ENCODE data around the gene UBL3. TPM values are rescaled to one million over a fixed set of nuclear protein-coding genes. Genes with fewer than 3 reads are reported as not detected.

The UBL3 gene
- total and polyA plus RNA-seq, 10 of the 15 experiments (the other 5 are each of a cell fraction or from before 2014, with no cell fraction given), result 5.5 to 13.7 (median 10.6) TPM

GRCh38 chr13:29791997-29792780, 58.2 kb downstream of the UBL3 start (continued):
- TF ChIP-seq JUND (IDR thresholded peaks at IDR 0.05; ENCODE audit: low read depth, low read length), result no peak

- in situ Hi-C loops (cut with MboI), result no loop called here
- ATAC-seq (peak; percentile 90), FAIRE-seq (peak; percentile 44), DNase-seq (ENCODE audit: low read depth, low spot score) (no peak)
- ChIA-PET RAD21 (ENCODE audit: unreplicated experiment) (no interaction called here), CTCF (interaction anchor here (2.0 kb wide), 1 partner anchor 15 kb away, joined by 6 read pairs; no protein-coding TSS in a partner anchor), SMC1A (ENCODE audit: uncharacterized antibody, unreplicated experiment) (interaction anchor here (1.1 kb wide), 1 partner anchor 43 kb away, joined by 3 read pairs; no protein-coding TSS in a partner anchor), POLR2A (no interaction called here)
- TF ChIP-seq ZNF384 (IDR thresholded peaks at IDR 0.05; ENCODE audit: borderline replicate concordance, low read depth, low read length) (no peak), IRF4 (IDR thresholded peaks at IDR 0.05; ENCODE audit: low read depth, low read length) (peak; percentile 30; the same call in 1 of the 2 replicates), BCL11A (IDR thresholded peaks at IDR 0.05; ENCODE audit: low read depth, low read length) (0 out of 2 replicates have a peak, but pooled peaks have one; percentile 22), PAX8 (IDR thresholded peaks at IDR 0.05) (no peak), JUNB (IDR thresholded peaks at IDR 0.05) (peak; percentile 85), EED (IDR thresholded peaks at IDR 0.05; ENCODE audit: low read depth) (peak; percentile 75), SIX5 (IDR thresholded peaks at IDR 0.05; ENCODE audit: low read depth, low read length, severe bottlenecking) (no peak), RUNX3 (IDR thresholded peaks at IDR 0.05; ENCODE audit: low read length) (no peak)
- Histone ChIP-seq H3K27ac (ENCODE audit: control insufficient read depth, insufficient read depth) (no peak overlapping the region), H3K4me3 (no peak overlapping the region), H3K4me1 (ENCODE audit: control insufficient read depth, insufficient read depth, low read length) (no peaks in the 10 kb centered on the region), H3K4me2 (ENCODE audit: control insufficient read depth, insufficient read depth) (no peak overlapping the region), H3K36me3 (ENCODE audit: control insufficient read depth in 2 of 2, insufficient read depth in 2 of 2, low read length in 1 of 2) (no peaks in the 10 kb centered on the region), H3K9me3 (replicated peaks; ENCODE audit: control insufficient read depth, insufficient read depth, low read length) (no peaks in the 10 kb centered on the region), H3K27me3 (replicated peaks in 1 of 2; ENCODE audit: control insufficient read depth in 2 of 2, insufficient read depth in 2 of 2, low read length in 1 of 2) (no peaks in the 10 kb centered on the region), H4K20me1 (ENCODE audit: control insufficient read depth, insufficient read depth) (no peaks in the 10 kb centered on the region), H2AFZ (ENCODE audit: control insufficient read depth, low read depth, low read length) (no peak overlapping the region), H3K79me2 (ENCODE audit: control insufficient read depth, insufficient read depth, low read length) (no peaks in the 10 kb centered on the region; the same call in 1 of the 2 replicates), H3K9ac (ENCODE audit: control insufficient read depth, insufficient read depth, low read length) (no peak overlapping the region)
- no TSS peak for BruUV-seq (replicated peaks)
- WGBS (ENCODE audit: insufficient coverage, insufficient replicate concordance, low lambda C conversion rate, missing lambda C conversion rate), result 5% methylated on average over 1 of the region's 1 CpG
- intact Hi-C loops (cut with micrococcal nuclease; ENCODE audit: unreplicated experiment), result no loop called here
These were observed 58.9 kb downstream of the UBL3 start for GRCh38 chr13:29791508-29791907.
